MM.1S (cell line): ENCODE data around the gene MYBPC3.
A peak's percentile ranks its signal among the peaks of the same experiment; 100 is the strongest.

ENCODE experiments used
- DNase-seq: peaks from one replicate; pipeline ENCODE4 v3.0.0-alpha.2; 2015
- H2AFZ ChIP-seq: fragments of 300-600 bp; sonication (generic); 2 replicates; pipeline ENCODE4 v1.6.0; 2016; ENCODE audit warnings: antibody characterized with exemption, low read length
- H3F3A ChIP-seq: fragments of 300-600 bp; sonication (generic); 2 replicates; pipeline ENCODE4 v1.6.1; 2016; ENCODE audit warnings: mild to moderate bottlenecking, antibody characterized with exemption, low read length, moderate library complexity, mixed read lengths; ENCODE audit not compliant: insufficient read depth
- H3K27ac ChIP-seq: fragments of 300-600 bp; sonication (generic); 2 replicates; pipeline ENCODE4 v1.5.1; 2016; ENCODE audit warnings: mild to moderate bottlenecking, low read length
- H3K27me3 ChIP-seq: fragments of 300-600 bp; sonication (generic); replicated peaks from 2 replicates; pipeline ENCODE4 v1.6.0; 2016; ENCODE audit warnings: low read length; ENCODE audit not compliant: insufficient read depth
- H3K36me3 ChIP-seq: fragments of 300-600 bp; sonication (generic); replicated peaks from 2 replicates; pipeline ENCODE4 v1.6.1; 2016; ENCODE audit warnings: mild to moderate bottlenecking, low read length, mixed read lengths; ENCODE audit not compliant: insufficient read depth
- H3K4me1 ChIP-seq: fragments of 300-600 bp; sonication (generic); 2 replicates; pipeline ENCODE4 v1.6.1; 2016; ENCODE audit warnings: low read length, mixed read lengths
- H3K4me2 ChIP-seq: fragments of 300-600 bp; sonication (generic); 2 replicates; pipeline ENCODE4 v1.6.0; 2016; ENCODE audit warnings: low read depth, low read length
- H3K4me3 ChIP-seq: fragments of 300-600 bp; sonication (generic); 2 replicates; pipeline ENCODE4 v1.5.1; 2016; ENCODE audit warnings: low read length, mixed read lengths
- H3K79me2 ChIP-seq: fragments of 300-600 bp; sonication (generic); 2 replicates; pipeline ENCODE4 v1.6.1; 2016; ENCODE audit warnings: mixed run types, low read length, mixed read lengths
- H3K9ac ChIP-seq: fragments of 300-600 bp; sonication (generic); 2 replicates; pipeline ENCODE4 v1.6.1; 2016; ENCODE audit warnings: low read length, mixed read lengths
- H3K9me2 ChIP-seq: fragments of 300-600 bp; sonication (generic); replicated peaks from 2 replicates; pipeline ENCODE4 v1.6.1; 2016; ENCODE audit warnings: mild to moderate bottlenecking, low read length, mixed read lengths; ENCODE audit not compliant: insufficient read depth
- H3K9me3 ChIP-seq: fragments of 300-600 bp; sonication (generic); replicated peaks from 2 replicates; pipeline ENCODE4 v1.6.1; 2016; ENCODE audit warnings: mild to moderate bottlenecking, low read length, mixed read lengths; ENCODE audit not compliant: insufficient read depth
- H4K20me1 ChIP-seq: fragments of 300-600 bp; sonication (generic); 2 replicates; pipeline ENCODE4 v1.6.1; 2016; ENCODE audit warnings: mild to moderate bottlenecking, low read length, moderate library complexity, mixed read lengths; ENCODE audit not compliant: insufficient read depth
- CTCF ChIP-seq: fragments of 300-600 bp; sonication (generic); IDR thresholded peaks from 2 replicates; pipeline ENCODE4 v1.5.1; 2016; ENCODE audit warnings: antibody characterized with exemption, low read length, mixed read lengths
- EZH2 ChIP-seq: fragments of 300-600 bp; sonication (generic); optimal IDR thresholded peaks from 2 replicates; pipeline ENCODE3; 2017; ENCODE audit warnings: low read depth, mild to moderate bottlenecking, antibody characterized with exemption, low read length, mixed read lengths
- EZH2phosphoT487 ChIP-seq: fragments of 300-600 bp; sonication (generic); IDR thresholded peaks from 2 replicates; pipeline ENCODE4 v1.6.1; 2018; ENCODE audit warnings: antibody characterized with exemption, low read length

MYBPC3 gene

GRCh38 chr11:47376525-47377371, 24.2 kb upstream of the MYBPC3 start:
- Histone ChIP-seq H3K4me2 (peak overlapping the region; percentile 35; the same call in 1 of the 2 replicates), H4K20me1 (no peaks in the 10 kb centered on the region), H3K79me2 (no peaks in the 10 kb centered on the region), H3K27ac (no peak overlapping the region), H3K9me2 (no peaks in the 10 kb centered on the region), H3K4me3 (peak overlapping the region; percentile 56; the same call in 1 of the 2 replicates), H3K9me3 (no peaks in the 10 kb centered on the region), H3K36me3 (no peaks in the 10 kb centered on the region), H3K27me3 (no peaks in the 10 kb centered on the region), H3F3A (no peaks in the 10 kb centered on the region), H3K4me1 (0 out of 2 replicates have a peak, but pooled peaks cover 7% of the 10 kb centered on the region), H2AFZ (no peak overlapping the region), H3K9ac (peak overlapping the region; percentile 64; the same call in 1 of the 2 replicates)
- no peak for DNase-seq
- no peak for TF ChIP-seq EZH2

- H4K20me1 ChIP-seq, result no peaks in the 10 kb centered on the region
- H3K9ac ChIP-seq, result no peak overlapping the region
- H3F3A ChIP-seq, result no peaks in the 10 kb centered on the region
- no peak overlapping the region for H2AFZ ChIP-seq
- no peak for DNase-seq
- no peaks in the 10 kb centered on the region for H3K27me3 ChIP-seq
- H3K79me2 ChIP-seq, result no peaks in the 10 kb centered on the region
- 0 out of 2 replicates have a peak, but pooled peaks cover 7% of the 10 kb centered on the region for H3K4me1 ChIP-seq
- no peaks in the 10 kb centered on the region for H3K36me3 ChIP-seq
- no peaks in the 10 kb centered on the region for H3K9me2 ChIP-seq
- H3K9me3 ChIP-seq, result no peaks in the 10 kb centered on the region
- H3K27ac ChIP-seq, result no peak overlapping the region
- no peak overlapping the region for H3K4me2 ChIP-seq
- TF ChIP-seq EZH2 (no peak), EZH2phosphoT487 (no peak), CTCF (no peak)
- H3K4me3 ChIP-seq, result no peak overlapping the region
Observed at GRCh38 chr11:47376107-47376524, 23.6 kb upstream of the MYBPC3 start.

GRCh38 chr11:47375546-47376085, 23.1 kb upstream of the MYBPC3 start:
- Histone ChIP-seq H3K4me2 (no peak overlapping the region), H3K27me3 (no peaks in the 10 kb centered on the region)
- TF ChIP-seq EZH2 (no peak), EZH2phosphoT487 (no peak), CTCF (no peak)

More at GRCh38 chr11:47375546-47376085, 23.1 kb upstream of the MYBPC3 start:
- Histone ChIP-seq H3K79me2 (no peaks in the 10 kb centered on the region), H2AFZ (no peak overlapping the region), H3K9ac (no peak overlapping the region), H3K36me3 (no peaks in the 10 kb centered on the region), H3K4me1 (0 out of 2 replicates have a peak, but pooled peaks cover 7% of the 10 kb centered on the region), H4K20me1 (no peaks in the 10 kb centered on the region), H3K27ac (no peak overlapping the region), H3K4me3 (no peak overlapping the region), H3K9me3 (no peaks in the 10 kb centered on the region), H3F3A (no peaks in the 10 kb centered on the region), H3K9me2 (no peaks in the 10 kb centered on the region)
- DNase-seq, result no peak
